ENCODE results near the gene LELP1.

DNA sequence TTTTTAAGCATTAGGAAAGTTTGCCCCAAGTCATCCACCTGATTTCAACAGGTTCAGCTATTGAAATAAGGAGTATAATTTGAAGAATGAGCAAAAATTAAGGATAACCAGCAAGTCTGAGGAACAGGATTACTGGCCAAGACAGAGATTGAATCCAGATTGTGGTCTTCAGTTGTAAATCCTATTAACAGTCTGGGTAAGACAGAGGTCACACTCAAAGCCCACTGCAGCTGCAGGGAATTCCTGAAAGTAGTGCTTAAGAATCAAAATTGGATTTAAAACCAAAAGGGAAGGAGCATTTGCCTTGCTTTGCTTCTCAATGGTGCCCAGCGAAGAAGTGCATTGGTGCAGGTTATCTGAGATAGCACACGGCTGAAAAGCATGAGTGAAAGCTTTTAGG lies 49.8 kb downstream of the LELP1 start:
- TF ChIP-seq CTBP1 (IDR thresholded peaks at IDR 0.05; ENCODE audit: borderline replicate concordance) (no peak), ZNF274 (IDR thresholded peaks at IDR 0.05; ENCODE audit: borderline replicate concordance, low read depth, low read length) (no peak), MXI1 (IDR thresholded peaks at IDR 0.05; ENCODE audit: low read depth, low read length) (no peak), NFYB (IDR thresholded peaks at IDR 0.05; ENCODE audit: extremely low read depth, insufficient read length) (no peak), ZEB2 (IDR thresholded peaks at IDR 0.05) (no peak), HDGF (IDR thresholded peaks at IDR 0.05) (no peak), POLR2A (conservative IDR thresholded peaks at IDR 0.05) (no peak)
- TF ChIP-seq, protein P1, sequence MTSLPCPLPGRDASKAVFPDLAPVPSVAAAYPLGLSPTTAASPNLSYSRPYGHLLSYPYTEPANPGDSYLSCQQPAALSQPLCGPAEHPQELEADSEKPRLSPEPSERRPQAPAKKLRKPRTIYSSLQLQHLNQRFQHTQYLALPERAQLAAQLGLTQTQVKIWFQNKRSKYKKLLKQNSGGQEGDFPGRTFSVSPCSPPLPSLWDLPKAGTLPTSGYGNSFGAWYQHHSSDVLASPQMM (CRISPR knock-in tag; IDR thresholded peaks at IDR 0.05): no peak
- TF ChIP-seq, protein P2, sequence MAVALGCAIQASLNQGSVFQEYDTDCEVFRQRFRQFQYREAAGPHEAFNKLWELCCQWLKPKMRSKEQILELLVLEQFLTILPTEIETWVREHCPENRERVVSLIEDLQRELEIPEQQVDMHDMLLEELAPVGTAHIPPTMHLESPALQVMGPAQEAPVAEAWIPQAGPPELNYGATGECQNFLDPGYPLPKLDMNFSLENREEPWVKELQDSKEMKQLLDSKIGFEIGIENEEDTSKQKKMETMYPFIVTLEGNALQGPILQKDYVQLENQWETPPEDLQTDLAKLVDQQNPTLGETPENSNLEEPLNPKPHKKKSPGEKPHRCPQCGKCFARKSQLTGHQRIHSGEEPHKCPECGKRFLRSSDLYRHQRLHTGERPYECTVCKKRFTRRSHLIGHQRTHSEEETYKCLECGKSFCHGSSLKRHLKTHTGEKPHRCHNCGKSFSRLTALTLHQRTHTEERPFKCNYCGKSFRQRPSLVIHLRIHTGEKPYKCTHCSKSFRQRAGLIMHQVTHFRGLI (CRISPR knock-in tag; IDR thresholded peaks at IDR 0.05): no peak
- TF ChIP-seq, protein P3, sequence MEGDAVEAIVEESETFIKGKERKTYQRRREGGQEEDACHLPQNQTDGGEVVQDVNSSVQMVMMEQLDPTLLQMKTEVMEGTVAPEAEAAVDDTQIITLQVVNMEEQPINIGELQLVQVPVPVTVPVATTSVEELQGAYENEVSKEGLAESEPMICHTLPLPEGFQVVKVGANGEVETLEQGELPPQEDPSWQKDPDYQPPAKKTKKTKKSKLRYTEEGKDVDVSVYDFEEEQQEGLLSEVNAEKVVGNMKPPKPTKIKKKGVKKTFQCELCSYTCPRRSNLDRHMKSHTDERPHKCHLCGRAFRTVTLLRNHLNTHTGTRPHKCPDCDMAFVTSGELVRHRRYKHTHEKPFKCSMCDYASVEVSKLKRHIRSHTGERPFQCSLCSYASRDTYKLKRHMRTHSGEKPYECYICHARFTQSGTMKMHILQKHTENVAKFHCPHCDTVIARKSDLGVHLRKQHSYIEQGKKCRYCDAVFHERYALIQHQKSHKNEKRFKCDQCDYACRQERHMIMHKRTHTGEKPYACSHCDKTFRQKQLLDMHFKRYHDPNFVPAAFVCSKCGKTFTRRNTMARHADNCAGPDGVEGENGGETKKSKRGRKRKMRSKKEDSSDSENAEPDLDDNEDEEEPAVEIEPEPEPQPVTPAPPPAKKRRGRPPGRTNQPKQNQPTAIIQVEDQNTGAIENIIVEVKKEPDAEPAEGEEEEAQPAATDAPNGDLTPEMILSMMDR (IDR thresholded peaks at IDR 0.05 in 2 of 3, conservative IDR thresholded peaks at IDR 0.05 in 1 of 3; ENCODE audit: insufficient read depth in 2 of 3, low read depth in 1 of 3, low read length in 3 of 3): no peak
- TF ChIP-seq, protein P4, sequence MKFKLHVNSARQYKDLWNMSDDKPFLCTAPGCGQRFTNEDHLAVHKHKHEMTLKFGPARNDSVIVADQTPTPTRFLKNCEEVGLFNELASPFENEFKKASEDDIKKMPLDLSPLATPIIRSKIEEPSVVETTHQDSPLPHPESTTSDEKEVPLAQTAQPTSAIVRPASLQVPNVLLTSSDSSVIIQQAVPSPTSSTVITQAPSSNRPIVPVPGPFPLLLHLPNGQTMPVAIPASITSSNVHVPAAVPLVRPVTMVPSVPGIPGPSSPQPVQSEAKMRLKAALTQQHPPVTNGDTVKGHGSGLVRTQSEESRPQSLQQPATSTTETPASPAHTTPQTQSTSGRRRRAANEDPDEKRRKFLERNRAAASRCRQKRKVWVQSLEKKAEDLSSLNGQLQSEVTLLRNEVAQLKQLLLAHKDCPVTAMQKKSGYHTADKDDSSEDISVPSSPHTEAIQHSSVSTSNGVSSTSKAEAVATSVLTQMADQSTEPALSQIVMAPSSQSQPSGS (CRISPR knock-in tag; IDR thresholded peaks at IDR 0.05): no peak
- TF ChIP-seq, protein P5, sequence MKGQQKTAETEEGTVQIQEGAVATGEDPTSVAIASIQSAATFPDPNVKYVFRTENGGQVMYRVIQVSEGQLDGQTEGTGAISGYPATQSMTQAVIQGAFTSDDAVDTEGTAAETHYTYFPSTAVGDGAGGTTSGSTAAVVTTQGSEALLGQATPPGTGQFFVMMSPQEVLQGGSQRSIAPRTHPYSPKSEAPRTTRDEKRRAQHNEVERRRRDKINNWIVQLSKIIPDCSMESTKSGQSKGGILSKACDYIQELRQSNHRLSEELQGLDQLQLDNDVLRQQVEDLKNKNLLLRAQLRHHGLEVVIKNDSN (CRISPR knock-in tag; IDR thresholded peaks at IDR 0.05): no peak
